Colonic mucosa (tissue), 4 donors: ENCODE results near the gene TTC28. TPM values are rescaled to one million over a fixed set of nuclear protein-coding genes. Genes with fewer than 3 reads are reported as not detected.
"Not testable (repeated sequence)": the region's sequence is repeated elsewhere in the genome, so short reads cannot be mapped to it uniquely, and the experiment has no call there.

ENCODE experiments used
- DNase-seq: peaks from one replicate; pipeline ENCODE4 v3.0.0-alpha.2; 2020
- H3K27ac ChIP-seq: fragments of 200-600 bp; one replicate; pipeline ENCODE4 v1.8.0; 2021
- H3K27me3 ChIP-seq: fragments of 200-600 bp; one replicate; pipeline ENCODE4 v1.8.0; 2021
- H3K36me3 ChIP-seq: fragments of 200-600 bp; one replicate; pipeline ENCODE4 v1.8.0; 2021
- H3K4me1 ChIP-seq: fragments of 200-600 bp; one replicate; pipeline ENCODE4 v1.8.0; 2021; ENCODE audit warnings: mild to moderate bottlenecking
- H3K4me3 ChIP-seq: fragments of 200-600 bp; one replicate; pipeline ENCODE4 v1.8.0; 2021
- H3K9ac ChIP-seq, 2 donors: one replicate each; pipeline ENCODE4 v1.7.0; 2013; ENCODE audit warnings: control low read depth in 2 of 2, low read depth in 2 of 2, low read length in 2 of 2
- H3K9me3 ChIP-seq: fragments of 200-600 bp; one replicate; pipeline ENCODE4 v1.8.0; 2021
- intact Hi-C: fragments of 100-400 bp; cut with DNase I; formaldehyde crosslinking; loops from one replicate; pipeline ENCODE4 v1.14.1; 2022
- total RNA-seq, 2 donors: library from RNA; stranded (reverse); fragmentation: NEBNext Ultra II Directional in 1 of 2; extraction: Animal tissue kit (Norgen Biotek cat#: 25700) in 1 of 2; gene quantifications; one replicate each; pipeline ENCODE4 v1.2.1, GENCODE V29; 2021
- TF ChIP-seq, protein P1 (sequence below): fragments of 200-600 bp; IDR thresholded peaks from one replicate; pipeline ENCODE4 v1.8.0; 2022; ENCODE audit warnings: antibody characterized with exemption, mild to moderate bottlenecking
- donor health status: healthy.
- donor health status: DM: no; HTN: no; CAD: no.
- donor health status: DM: no; HTN: no; CAD: no.

Gene TTC28
- total RNA-seq, 2 donors from 2014 or later: 6.6 to 9.2 TPM

DNA sequence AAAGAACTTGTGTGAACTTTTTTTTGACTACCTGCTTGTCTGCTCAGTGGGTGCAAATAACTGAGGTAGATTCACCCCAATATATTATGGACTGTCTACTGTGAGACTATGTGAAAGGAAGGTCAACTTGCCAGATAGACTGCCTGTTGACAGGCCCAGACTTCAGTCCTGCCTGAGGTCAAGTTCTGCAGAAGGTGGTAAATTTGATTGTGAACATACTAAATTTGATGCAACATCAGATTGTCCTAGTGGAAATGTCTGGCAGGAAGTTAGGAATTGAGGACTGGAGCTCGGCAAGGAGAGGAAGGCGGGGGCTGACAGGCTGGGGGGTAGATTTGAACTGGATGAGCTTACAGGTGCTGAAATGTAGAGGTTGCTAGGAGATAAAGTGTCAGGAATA, 140.7 kb downstream of the TTC28 start:
- Histone ChIP-seq H3K9me3 (no peaks in the 10 kb centered on the region), H3K4me3 (no peak overlapping the region), H3K4me1 (no peaks in the 10 kb centered on the region), H3K36me3 (no peaks in the 10 kb centered on the region), H3K27ac (no peak overlapping the region), H3K27me3 (no peaks in the 10 kb centered on the region), H3K9ac (no peak overlapping the region)
- intact Hi-C loops: no loop called here
- no peak for DNase-seq
- TF ChIP-seq, protein P1, sequence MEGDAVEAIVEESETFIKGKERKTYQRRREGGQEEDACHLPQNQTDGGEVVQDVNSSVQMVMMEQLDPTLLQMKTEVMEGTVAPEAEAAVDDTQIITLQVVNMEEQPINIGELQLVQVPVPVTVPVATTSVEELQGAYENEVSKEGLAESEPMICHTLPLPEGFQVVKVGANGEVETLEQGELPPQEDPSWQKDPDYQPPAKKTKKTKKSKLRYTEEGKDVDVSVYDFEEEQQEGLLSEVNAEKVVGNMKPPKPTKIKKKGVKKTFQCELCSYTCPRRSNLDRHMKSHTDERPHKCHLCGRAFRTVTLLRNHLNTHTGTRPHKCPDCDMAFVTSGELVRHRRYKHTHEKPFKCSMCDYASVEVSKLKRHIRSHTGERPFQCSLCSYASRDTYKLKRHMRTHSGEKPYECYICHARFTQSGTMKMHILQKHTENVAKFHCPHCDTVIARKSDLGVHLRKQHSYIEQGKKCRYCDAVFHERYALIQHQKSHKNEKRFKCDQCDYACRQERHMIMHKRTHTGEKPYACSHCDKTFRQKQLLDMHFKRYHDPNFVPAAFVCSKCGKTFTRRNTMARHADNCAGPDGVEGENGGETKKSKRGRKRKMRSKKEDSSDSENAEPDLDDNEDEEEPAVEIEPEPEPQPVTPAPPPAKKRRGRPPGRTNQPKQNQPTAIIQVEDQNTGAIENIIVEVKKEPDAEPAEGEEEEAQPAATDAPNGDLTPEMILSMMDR: no peak

DNA sequence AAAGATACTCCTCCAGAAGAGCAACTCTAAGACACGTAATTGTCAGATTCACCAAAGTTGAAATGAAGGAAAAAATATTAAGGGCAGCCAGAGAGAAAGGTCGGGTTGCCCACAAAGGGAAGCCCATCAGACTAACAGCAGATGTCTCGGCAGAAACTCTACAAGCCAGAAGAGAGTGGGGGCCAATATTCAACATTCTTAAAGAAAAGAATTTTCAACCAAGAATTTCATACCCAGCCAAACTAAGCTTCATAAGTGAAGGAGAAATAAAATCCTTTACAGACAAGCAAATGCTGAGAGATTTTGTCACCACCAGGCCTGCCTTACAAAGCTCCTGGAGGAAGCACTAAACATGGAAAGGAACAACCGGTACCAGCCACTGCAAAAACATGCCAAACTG, 149.1 kb downstream of the TTC28 start:
- H3K36me3 ChIP-seq, H3K4me3 ChIP-seq, H3K4me1 ChIP-seq, H3K9me3 ChIP-seq, H3K27ac ChIP-seq, DNase-seq, H3K9ac ChIP-seq, intact Hi-C loops, H3K27me3 ChIP-seq: not testable (repeated sequence)

DNA sequence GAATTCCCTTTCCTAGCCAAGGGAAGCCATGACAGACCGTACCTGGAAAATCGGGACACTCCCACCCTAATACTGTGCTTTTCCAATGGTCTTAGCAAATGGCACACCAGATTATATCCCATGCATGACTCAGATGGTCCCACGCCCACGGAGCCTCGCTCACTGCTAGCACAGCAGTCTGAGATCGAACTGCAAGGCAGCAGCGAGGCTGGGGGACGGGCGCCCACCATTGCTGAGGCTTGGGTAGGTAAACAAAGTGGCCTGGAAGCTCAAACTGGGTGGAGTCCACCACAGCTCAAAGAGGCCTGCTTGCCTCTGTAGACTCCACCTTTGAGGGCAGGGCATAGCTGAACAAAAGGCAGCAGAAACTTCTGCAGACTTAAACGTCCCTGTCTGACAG, 150.5 kb downstream of the TTC28 start:
- H3K27ac ChIP-seq, intact Hi-C loops, H3K9me3 ChIP-seq, DNase-seq, H3K36me3 ChIP-seq, H3K9ac ChIP-seq, H3K4me1 ChIP-seq, H3K27me3 ChIP-seq, H3K4me3 ChIP-seq: not testable (repeated sequence)

DNA sequence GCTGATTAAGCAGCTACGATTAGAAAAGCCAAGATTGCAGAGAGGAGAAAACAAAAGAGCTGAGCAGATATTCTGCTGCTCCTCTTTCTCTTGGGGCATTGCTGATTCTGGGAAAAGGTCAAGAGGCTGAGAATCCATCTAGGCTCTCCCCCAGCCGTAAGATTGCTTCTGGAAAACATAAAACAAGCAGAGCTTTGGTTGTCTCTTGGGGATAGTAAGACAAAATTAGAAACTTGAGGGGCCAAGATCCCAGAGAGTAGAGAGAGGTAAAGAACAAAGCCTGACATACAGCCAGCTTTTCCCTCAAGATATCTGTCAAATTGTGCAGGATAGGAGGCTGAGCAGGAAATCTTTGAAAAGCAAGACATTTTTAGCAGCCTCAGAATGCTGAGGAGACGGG, 158.2 kb downstream of the TTC28 start:
- TF ChIP-seq, protein P1: no peak
- no peak overlapping the region for H3K4me3 ChIP-seq
- intact Hi-C loops: no loop called here

DNA sequence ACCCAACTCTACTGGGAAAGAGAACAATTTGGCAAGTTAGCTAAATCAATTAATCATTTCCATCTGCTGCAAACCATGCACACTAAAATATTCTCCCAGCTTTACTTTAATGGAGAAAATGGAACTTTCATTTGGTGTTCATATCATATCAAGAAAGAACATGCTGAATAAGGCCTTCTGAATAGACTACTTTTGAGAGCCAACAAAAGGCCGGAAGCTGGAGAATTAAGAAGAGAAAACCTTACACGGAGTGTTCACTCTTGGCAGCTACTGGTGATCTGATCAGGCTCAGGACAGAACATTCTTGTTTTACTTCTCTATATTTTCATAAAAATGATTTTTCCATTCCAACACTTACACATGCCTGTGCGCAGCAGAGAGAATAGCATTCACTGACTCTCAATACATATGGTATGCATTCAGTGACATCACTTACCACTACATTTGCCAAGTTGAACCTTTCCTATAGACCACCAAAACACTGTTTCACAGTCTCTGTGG, 165.3 kb downstream of the TTC28 start:
- no peak overlapping the region for H3K9ac ChIP-seq
- DNase-seq: no peak
- intact Hi-C loops: no loop called here

More for the DNA sequence above, 158.2 kb downstream of the TTC28 start:
- Histone ChIP-seq H3K9me3 (no peaks in the 10 kb centered on the region), H3K9ac (no peak overlapping the region), H3K27me3 (no peaks in the 10 kb centered on the region), H3K4me1 (no peaks in the 10 kb centered on the region), H3K36me3 (no peaks in the 10 kb centered on the region), H3K27ac (no peak overlapping the region)
- no peak for DNase-seq

DNA sequence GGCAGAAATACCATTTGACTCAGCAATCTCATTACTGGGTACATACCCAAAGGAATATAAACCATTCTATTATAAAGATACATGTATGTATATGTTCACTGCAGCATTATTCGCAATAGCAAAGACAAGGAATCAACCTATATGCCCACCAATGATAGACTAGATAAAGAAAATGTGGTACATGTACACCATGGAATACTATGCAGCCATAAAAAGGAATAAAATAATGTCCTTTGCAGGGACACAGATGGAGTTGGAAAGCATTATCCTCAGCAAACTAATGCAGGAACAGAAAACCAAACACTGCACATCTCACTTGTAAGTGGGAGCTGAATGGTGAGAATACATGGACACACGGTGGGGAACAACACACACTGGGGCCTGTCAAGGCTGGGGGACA, 167.3 kb downstream of the TTC28 start:
- H3K36me3 ChIP-seq, intact Hi-C loops, H3K4me3 ChIP-seq, H3K27me3 ChIP-seq, H3K4me1 ChIP-seq, DNase-seq, H3K9ac ChIP-seq, H3K9me3 ChIP-seq, H3K27ac ChIP-seq: not testable (repeated sequence)

More for the DNA sequence above, 165.3 kb downstream of the TTC28 start:
- Histone ChIP-seq H3K36me3 (no peaks in the 10 kb centered on the region), H3K9me3 (no peaks in the 10 kb centered on the region), H3K27me3 (no peaks in the 10 kb centered on the region), H3K27ac (no peak overlapping the region), H3K4me3 (no peak overlapping the region), H3K4me1 (no peaks in the 10 kb centered on the region)
- TF ChIP-seq, protein P1: no peak

DNA sequence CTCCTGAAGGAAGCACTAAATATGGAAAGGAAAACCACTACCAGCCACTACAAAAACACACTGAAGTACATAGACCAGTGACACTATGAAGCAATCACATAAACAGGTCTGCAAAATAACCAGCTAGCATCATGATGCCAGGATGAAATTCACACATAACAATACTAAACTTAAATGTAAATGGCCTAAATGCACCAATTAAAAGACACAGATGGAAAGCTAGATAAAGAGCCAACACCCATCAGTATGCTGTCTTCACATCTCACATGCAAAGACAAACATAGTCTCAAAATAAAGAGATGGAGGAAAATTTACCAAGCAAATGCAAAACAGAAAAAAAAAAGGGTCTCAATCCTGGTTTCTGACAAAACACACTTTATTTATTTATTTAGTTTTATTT, 171.7 kb downstream of the TTC28 start:
- intact Hi-C loops: no loop called here
- H3K27ac ChIP-seq: no peak overlapping the region
- no peaks in the 10 kb centered on the region for H3K36me3 ChIP-seq
- H3K4me3 ChIP-seq: no peak overlapping the region
- TF ChIP-seq, protein P1: no peak
- H3K27me3 ChIP-seq: no peaks in the 10 kb centered on the region
- no peaks in the 10 kb centered on the region for H3K9me3 ChIP-seq
- H3K9ac ChIP-seq: no peak overlapping the region
- no peaks in the 10 kb centered on the region for H3K4me1 ChIP-seq
- no peak for DNase-seq
